Activated CD8-positive, alpha-beta memory T cell treated with anti-CD3 and anti-CD28 coated beads for 24 hours (primary cell): Measurements from ENCODE around the gene MAN2B2.
"Not testable (repeated sequence)": the region's sequence is repeated elsewhere in the genome, so short reads cannot be mapped to it uniquely, and the experiment has no call there.

ENCODE experiments used
- DNase-seq: peaks from one replicate; pipeline ENCODE4 v3.0.0-alpha.2; 2020

Gene MAN2B2

DNA sequence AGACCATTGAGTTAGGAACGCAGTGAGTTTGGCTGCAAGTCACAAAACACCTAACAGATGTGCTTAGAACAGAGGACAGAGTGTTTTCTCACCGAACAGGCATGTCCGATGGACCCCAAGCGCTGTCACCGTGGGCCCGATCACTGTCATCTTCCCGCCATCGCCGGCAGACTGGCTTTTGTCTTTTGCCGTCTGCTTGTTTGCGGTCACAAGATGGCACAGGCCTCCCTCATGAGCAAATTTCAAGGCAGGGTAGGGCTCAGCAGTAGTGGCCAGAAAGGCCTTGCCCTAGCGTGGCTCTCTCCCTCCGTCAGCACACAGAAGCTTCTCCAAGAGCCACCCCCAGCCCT, 44.1 kb downstream of the MAN2B2 start:
- no peak for DNase-seq

DNA sequence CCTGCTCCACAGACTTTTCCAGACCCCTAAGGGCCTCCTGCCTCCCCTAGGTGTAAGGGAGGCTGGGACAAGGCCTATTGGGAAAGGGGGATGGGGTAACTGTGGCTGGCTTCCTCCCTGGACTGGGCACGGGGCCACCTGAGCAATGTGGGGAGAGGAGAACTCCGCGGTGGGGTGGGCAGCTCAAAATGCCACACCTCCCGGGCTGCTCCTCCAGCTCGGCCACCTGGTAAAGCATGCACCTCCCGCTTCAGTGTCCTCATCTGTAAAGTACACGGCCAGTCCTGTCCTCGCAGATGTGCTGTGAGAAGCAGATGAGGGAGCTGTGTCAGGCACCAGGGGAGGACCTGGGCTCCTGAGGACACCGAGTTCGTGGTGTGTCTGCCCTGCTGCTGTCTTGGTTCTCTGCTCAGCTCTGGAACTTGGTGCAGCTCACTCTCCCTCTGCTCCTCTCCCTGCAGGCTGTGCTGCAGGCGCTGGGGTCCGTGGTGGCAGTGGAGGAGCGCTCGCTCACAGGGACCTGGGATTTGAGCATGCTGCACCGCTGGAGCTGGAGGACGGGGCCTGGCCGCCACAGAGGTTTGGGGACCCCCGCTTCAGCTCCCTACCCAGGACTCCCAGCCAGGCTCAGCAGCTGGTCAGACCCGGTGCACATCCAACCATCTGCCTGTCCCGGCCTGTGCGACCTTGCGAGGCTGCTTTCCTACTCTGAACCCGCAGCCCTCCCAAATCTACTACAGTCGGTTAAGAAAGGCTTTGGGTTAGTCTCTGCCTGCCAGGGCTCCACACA, 44.7 kb downstream of the MAN2B2 start:
- no peak for DNase-seq

- no peak for DNase-seq
Observed at GRCh38 chr4:6620296-6620695, 45.3 kb downstream of the MAN2B2 start.

- no peak for DNase-seq
Observed at GRCh38 chr4:6620891-6621555, 46.0 kb downstream of the MAN2B2 start.

GRCh38 chr4:6621556-6621927, 46.6 kb downstream of the MAN2B2 start:
- DNase-seq = no peak

DNA sequence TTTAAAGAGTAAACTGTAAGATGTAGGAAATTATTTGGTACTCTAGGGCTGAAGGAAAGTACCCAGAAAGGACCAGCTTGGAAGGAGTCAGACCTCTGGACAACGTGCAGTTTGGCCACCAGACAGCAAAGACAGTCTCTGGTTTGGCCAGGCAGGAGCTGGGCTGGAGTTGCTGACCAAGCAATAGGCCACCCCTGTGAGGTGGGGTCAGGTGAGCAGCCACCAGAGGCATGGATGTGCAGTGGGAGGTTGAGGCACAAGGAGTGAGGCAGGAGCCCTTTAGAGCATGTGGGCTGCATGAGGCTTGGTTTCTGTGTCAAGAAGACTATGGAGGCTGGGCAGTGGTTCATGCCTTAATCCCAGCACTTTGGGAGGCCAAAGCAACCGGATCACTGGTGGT, 47.8 kb downstream of the MAN2B2 start:
- DNase-seq = no peak

- no peak for DNase-seq
Observed at GRCh38 chr4:6625256-6625655, 50.3 kb downstream of the MAN2B2 start.

DNA sequence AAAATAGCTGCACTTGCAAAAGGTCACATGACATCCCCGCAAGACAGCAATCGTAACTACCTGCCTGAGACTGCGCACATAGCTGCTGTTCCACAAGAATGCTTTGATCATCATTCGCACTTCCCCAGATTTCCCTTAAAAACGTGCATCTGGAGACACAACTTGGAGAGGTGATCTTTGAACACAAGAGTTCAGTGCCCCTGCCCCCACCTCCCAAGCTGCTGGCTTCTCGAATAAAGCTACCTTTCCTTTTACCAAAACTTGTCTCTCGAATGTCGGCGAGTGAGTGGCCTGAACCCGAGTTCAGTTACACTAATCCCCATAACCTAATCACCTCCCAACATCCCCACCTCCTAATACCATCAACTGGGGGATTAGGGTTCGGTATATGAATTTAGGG, 51.1 kb downstream of the MAN2B2 start:
- DNase-seq = no peak

DNA sequence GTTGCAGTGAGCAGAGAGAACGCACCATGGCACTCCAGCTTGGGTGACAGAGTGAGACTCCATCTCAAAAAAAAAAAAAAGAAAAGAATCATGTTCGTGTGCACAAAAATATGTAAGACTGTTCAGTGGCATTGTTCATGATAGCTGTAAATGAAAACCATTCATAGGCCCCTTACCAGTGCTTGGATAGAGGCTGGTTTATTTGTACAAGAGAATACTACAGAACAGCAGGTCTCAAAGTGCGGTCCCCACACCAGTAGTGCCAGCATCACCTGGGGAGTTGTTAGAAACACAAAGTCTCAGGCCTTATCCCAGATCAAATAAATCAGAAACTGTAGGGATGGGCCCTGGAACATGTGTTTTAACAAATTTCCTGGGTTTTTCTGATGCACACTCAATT, 52.8 kb downstream of the MAN2B2 start:
- no peak for DNase-seq

DNA sequence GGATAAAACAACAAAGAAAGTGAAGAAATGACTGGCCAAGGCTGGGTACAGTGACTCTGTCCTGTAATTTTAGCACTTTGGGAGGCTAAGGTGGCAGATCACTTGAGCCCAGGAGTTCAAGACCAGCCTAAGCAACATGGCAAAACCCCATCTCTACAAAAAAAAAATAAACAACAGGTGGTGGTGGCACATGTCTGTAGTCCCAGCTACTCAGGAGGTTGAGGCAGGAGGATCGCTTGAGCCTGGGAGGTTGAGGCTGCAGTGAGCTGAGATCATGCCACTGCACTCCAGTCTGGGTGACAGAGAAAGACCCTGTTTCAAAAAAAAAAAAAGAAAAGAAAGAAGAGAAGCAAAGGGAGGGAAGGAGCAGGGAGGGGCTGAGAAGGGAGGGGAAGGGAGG, 53.5 kb downstream of the MAN2B2 start:
- DNase-seq = not testable (repeated sequence)

GRCh38 chr4:6632125-6632524, 57.1 kb downstream of the MAN2B2 start:
- DNase-seq = no peak

DNA sequence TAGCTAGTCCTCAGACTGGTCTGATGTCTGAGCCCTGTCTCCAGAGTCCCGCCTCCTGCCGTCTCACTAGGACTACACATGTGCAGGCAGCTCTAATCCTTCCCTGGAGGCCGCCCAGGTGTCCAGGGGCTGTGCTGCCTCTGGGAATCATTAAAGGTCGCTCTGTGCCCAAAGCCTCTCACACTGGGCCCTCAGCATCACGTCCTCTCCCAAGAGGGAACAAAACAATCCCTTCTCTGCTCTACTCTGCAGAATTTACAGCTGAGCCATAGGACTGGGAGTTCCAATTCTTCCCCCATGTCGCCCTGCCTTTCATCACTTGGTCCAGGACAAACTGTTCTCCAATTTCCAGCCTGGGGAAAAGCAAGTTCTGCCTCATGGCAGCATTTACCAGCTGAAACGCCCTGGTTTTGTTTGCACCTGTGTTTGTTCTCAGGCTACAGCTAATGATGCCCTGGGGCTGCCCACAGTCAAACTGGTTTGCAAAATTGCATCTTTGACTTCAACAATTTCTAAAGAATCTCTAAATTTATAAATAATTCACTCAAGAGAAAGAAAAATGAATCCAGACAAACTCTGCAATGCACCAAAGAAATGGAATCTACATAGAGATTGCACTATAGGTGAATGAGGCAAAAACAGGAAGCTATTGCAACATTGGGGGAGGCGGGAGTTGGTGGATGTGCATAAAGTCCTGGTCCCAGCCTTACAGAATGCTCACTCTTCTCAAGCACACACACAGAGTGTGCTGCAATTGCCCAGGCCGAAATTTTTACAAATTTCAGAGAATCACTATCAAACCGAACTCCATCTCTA, 58.3 kb downstream of the MAN2B2 start:
- no peak for DNase-seq

- DNase-seq = no peak
Observed at GRCh38 chr4:6634746-6635145, 59.8 kb downstream of the MAN2B2 start.

GRCh38 chr4:6639137-6639680, 64.2 kb downstream of the MAN2B2 start:
- DNase-seq = no peak

GRCh38 chr4:6640292-6641163, 65.5 kb downstream of the MAN2B2 start, which contains the start of gene MRFAP1:
Gene MRFAP1, plus strand, starts transcription at chr4:6640685. Its CDS starts 178 bp downstream, at chr4:6640863.
- DNase-seq = peak; percentile 95

- peak; percentile 68 for DNase-seq
Observed at GRCh38 chr4:6641164-6641970, 66.4 kb downstream of the MAN2B2 start.

DNA sequence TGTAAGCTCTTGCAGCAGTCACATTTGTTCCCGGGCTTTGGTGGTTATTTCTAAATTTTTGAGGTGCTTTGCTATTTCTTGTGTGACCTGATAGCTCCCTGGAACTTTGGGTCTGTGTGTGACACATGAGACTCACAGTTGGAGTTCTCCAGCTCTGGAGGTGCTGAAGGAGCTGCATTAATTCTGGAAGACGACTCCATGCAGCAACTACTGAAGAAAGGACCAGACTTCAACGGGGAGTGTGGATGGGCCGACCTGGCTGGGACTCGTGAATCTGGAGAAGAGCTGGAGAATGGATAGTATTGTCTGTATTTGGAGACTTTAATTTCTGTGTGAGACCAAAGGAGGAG, 67.0 kb downstream of the MAN2B2 start:
- DNase-seq = no peak

- no peak for DNase-seq
Observed at GRCh38 chr4:6643141-6643847, 68.3 kb downstream of the MAN2B2 start.

DNA sequence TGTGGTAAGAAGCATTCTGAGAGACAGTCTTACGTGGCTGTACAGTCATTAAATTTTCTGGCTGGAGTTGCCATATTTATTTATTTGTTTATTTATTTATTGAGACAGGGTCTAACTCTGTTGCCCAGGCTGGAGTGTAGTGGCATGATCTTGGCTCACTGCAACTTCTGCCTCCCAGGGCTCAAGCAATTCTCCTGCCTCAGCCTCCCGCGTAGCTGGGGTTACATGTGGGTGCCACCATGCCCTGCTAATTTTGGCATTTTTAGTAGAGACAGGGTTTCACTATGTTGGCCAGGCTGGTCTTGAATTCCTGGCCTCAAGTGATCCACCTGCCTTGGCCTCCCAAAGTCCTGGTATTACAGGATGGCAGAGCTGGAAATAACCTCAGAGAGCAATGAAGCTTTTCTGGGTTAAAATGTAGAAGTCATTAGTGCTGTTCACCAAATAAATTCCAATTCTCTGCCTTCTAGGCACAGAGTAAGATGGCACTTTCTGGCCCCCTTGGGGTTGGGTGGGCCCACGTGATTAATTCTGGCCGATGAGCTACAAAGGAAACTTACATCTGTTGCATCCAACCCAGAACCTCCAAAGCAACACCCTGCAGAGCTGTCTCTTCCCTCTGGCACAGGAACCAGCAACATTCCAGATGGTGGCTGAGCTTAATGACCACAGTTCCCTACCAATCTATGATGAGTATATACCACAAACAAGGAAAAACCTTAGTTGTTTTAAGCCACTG, 70.0 kb downstream of the MAN2B2 start:
- no peak for DNase-seq

DNA sequence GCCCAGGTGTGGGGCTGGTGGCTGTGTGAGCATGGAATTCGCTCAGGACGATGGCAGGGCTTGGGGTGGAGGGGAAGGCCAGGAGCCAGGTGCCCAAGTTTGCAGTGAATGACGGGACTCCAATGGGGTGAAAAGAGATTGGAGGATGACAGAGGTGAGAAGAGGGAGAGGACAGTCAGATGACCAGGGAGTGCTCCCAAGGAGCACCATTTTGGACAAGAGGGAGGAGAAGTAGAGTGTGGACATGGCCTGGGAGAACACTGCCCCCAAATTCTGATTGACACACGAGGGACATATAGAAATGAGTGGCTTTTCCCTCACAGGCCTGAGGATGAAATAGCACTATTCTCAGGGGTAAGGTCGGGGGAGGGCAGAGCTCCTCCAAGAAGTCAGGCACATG, 72.2 kb downstream of the MAN2B2 start:
- DNase-seq = no peak
